Osteocyte (in vitro differentiated cells): ENCODE results near the gene CSN3. TPM values are rescaled to one million over a fixed set of nuclear protein-coding genes. Genes with fewer than 3 reads are reported as not detected.
"Not testable (repeated sequence)": the region's sequence is repeated elsewhere in the genome, so short reads cannot be mapped to it uniquely, and the experiment has no call there.

Experiments
- DNase-seq: peaks from one replicate; pipeline ENCODE4 v3.0.0; 2021; ENCODE audit warnings: mixed read lengths; ENCODE audit not compliant: unreplicated experiment; ENCODE audit errors: extremely low spot score
- H3K27ac Mint-ChIP-seq: one replicate; pipeline ENCODE4 v1.8.0; 2021; ENCODE audit warnings: mild to moderate bottlenecking, mixed read lengths; ENCODE audit not compliant: unreplicated experiment
- H3K27me3 Mint-ChIP-seq: one replicate; pipeline ENCODE4 v1.8.0; 2021; ENCODE audit warnings: mixed read lengths; ENCODE audit not compliant: unreplicated experiment
- H3K36me3 Mint-ChIP-seq: one replicate; pipeline ENCODE4 v1.8.0; 2021; ENCODE audit warnings: mixed read lengths; ENCODE audit not compliant: unreplicated experiment
- H3K4me1 Mint-ChIP-seq: one replicate; pipeline ENCODE4 v1.8.0; 2021; ENCODE audit warnings: mixed read lengths; ENCODE audit not compliant: unreplicated experiment
- H3K4me3 Mint-ChIP-seq: one replicate; pipeline ENCODE4 v1.8.0; 2021; ENCODE audit warnings: mild to moderate bottlenecking, moderate library complexity, mixed read lengths; ENCODE audit not compliant: unreplicated experiment
- H3K9me3 Mint-ChIP-seq: one replicate; pipeline ENCODE4 v1.8.0; 2021; ENCODE audit warnings: mixed read lengths; ENCODE audit not compliant: unreplicated experiment
- long read RNA-seq: library from polyadenylated mRNA; unstranded; transcript quantifications from one replicate; pipeline ENCODE4 v2.0.0, GENCODE V29; 2021
- total RNA-seq: library from RNA; stranded (reverse); gene quantifications from 2 replicates; pipeline ENCODE4 v1.2.1, GENCODE V29; 2021
- TF ChIP-seq, protein P1 (sequence below): fragments of 200-600 bp; sonication (generic); IDR thresholded peaks from 2 replicates; pipeline ENCODE4 v1.5.0; 2021; ENCODE audit warnings: antibody characterized with exemption, mild to moderate bottlenecking, moderate library complexity

CSN3 gene, protein sequence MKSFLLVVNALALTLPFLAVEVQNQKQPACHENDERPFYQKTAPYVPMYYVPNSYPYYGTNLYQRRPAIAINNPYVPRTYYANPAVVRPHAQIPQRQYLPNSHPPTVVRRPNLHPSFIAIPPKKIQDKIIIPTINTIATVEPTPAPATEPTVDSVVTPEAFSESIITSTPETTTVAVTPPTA
- not detected in 2 replicates for total RNA-seq
- long read RNA-seq = 0 reads

DNA sequence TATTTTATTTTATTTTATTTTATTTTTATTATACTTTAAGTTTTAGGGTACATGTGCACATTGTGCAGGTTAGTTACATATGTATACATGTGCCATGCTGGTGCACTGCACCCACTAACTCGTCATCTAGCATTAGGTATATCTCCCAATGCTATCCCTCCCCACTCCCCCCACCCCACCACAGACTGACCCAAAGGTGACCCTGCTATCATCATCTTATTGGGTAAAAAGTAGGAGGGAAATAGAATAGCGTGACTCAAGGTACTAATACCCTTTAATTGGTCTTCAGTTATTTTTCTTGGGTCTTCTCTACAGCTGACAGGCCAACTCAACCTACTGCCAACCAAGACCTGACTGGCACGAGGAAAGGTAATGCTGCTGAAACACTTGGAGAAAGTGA, at the start of gene CSN3:
CSN3 (plus strand) TSS at position 301 of the 400 bp plus-strand sequence. CDS start 2,223 bp downstream, outside the sequence.
- H3K36me3 Mint-ChIP-seq, H3K4me1 Mint-ChIP-seq, H3K27me3 Mint-ChIP-seq, H3K4me3 Mint-ChIP-seq, H3K9me3 Mint-ChIP-seq, DNase-seq, H3K27ac Mint-ChIP-seq: not testable (repeated sequence)

DNA sequence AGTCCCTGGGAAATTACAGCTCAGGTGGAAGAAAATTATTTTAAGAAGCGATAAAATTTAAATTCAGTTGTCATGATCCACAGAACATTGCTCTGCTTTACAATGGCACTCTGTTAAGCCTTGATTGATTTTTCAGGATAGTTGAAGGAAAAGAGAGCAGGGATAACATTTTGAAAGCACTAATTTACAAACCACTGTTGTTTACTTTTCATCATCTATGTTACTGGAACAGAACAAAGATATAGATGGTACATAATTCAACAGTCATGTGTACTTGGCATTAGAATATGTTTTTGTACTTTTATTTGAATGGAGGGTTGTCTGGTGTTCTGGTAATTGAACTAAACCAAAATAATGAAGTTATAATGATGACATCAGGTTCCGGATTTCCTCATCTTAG, 49.5 kb upstream of the CSN3 start:
- Mint-ChIP-seq H3K4me3 (no peak overlapping the region), H3K4me1 (no peaks in the 10 kb centered on the region), H3K27ac (no peak overlapping the region), H3K36me3 (no peaks in the 10 kb centered on the region), H3K27me3 (peaks cover 6% of the 10 kb centered on the region), H3K9me3 (no peaks in the 10 kb centered on the region)
- DNase-seq = no peak
- TF ChIP-seq, protein P1, sequence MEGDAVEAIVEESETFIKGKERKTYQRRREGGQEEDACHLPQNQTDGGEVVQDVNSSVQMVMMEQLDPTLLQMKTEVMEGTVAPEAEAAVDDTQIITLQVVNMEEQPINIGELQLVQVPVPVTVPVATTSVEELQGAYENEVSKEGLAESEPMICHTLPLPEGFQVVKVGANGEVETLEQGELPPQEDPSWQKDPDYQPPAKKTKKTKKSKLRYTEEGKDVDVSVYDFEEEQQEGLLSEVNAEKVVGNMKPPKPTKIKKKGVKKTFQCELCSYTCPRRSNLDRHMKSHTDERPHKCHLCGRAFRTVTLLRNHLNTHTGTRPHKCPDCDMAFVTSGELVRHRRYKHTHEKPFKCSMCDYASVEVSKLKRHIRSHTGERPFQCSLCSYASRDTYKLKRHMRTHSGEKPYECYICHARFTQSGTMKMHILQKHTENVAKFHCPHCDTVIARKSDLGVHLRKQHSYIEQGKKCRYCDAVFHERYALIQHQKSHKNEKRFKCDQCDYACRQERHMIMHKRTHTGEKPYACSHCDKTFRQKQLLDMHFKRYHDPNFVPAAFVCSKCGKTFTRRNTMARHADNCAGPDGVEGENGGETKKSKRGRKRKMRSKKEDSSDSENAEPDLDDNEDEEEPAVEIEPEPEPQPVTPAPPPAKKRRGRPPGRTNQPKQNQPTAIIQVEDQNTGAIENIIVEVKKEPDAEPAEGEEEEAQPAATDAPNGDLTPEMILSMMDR = no peak

DNA sequence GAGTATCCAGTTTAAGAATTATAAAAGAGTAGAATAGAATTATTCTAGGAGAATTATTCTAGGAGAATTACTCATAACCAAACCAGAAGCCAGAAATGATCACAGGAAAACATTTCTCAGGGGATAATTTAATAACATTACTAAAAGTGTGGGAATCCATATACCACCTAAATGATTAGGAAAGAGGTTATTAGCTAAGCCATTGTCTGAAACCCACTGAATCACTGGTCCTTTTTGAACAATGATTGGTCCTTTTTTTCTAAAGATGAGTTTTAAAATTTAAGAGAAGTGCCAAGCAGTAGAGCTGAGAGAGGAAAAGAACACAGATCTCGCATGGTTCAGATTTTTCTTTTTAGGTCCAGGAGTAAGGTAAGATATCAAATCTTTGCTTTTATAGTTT, 47.0 kb upstream of the CSN3 start, which contains the start of gene ODAM:
ODAM (plus strand) TSS at position 301 of the 400 bp plus-strand sequence. CDS start 819 bp downstream, outside the sequence.
- no peak for DNase-seq
- H3K27me3 Mint-ChIP-seq = peaks cover 5% of the 10 kb centered on the region
- no peak within 1 kb of the TSS for H3K4me3 Mint-ChIP-seq
- H3K36me3 Mint-ChIP-seq = no peaks in the 10 kb centered on the region
- TF ChIP-seq, protein P1 = no peak
- H3K4me1 Mint-ChIP-seq = no peaks in the 10 kb centered on the region
- H3K9me3 Mint-ChIP-seq = no peaks in the 10 kb centered on the region
- H3K27ac Mint-ChIP-seq = no peak within 1 kb of the TSS

DNA sequence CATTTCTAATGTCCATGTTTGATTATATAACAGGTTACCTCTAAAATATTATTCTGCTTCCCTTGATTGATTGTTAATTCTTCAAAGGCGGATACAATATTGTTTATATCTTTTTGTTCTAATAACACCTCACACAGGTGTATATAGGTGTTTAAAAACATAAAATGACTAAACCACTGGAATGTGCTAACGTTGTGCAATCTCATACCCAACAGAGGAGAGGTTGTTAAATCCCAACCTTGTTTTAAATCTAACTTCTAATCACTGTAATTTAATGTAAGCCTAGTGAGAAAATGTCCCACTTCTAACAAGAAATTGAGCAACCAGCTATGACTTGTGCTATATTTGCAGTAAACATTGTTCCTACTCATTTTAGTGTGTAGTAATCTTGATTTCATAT, 45.5 kb upstream of the CSN3 start:
- Mint-ChIP-seq H3K27ac (no peak overlapping the region), H3K4me1 (no peaks in the 10 kb centered on the region), H3K4me3 (no peak overlapping the region), H3K27me3 (no peaks in the 10 kb centered on the region), H3K9me3 (no peaks in the 10 kb centered on the region), H3K36me3 (no peaks in the 10 kb centered on the region)
- DNase-seq = no peak
- TF ChIP-seq, protein P1 = no peak

DNA sequence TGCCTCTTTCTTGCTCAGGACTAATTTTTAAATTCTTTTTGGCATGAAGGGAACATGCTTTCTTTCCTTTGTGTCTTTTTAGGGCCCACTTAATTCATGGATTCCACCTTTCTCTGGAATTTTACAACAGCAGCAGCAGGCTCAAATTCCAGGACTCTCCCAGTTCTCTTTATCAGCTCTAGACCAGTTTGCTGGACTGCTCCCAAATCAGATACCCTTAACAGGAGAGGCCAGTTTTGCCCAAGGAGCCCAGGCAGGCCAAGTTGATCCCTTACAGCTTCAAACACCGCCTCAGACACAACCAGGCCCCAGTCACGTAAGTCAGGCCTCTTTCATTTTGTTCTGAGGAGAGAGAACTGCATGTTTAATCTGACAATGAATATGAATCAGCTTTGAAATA, 44.6 kb upstream of the CSN3 start:
- Mint-ChIP-seq H3K4me1 (no peaks in the 10 kb centered on the region), H3K9me3 (no peaks in the 10 kb centered on the region), H3K36me3 (no peaks in the 10 kb centered on the region), H3K4me3 (no peak overlapping the region), H3K27ac (no peak overlapping the region), H3K27me3 (peaks cover 3% of the 10 kb centered on the region)
- DNase-seq = no peak
- TF ChIP-seq, protein P1 = no peak

DNA sequence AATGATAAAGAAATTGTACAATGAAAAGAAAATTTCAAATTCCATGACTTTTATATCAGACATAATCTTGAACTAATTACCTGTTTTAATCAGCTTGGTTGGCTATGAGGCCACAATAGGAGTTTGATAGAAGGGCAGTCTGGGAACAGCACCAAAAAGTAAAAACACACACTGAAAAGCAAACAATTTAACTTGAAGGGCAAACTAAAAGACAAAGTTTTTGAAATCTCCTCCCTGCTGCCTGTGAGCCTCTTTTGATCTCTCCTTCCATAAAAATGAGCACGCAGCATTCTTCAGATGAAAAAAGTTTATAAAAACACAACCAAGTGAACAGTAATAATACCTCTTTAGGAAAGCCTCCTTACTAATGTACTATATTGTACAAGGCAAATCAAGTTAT, 38.8 kb upstream of the CSN3 start:
- H3K9me3 Mint-ChIP-seq = no peaks in the 10 kb centered on the region
- H3K4me1 Mint-ChIP-seq = no peaks in the 10 kb centered on the region
- no peaks in the 10 kb centered on the region for H3K36me3 Mint-ChIP-seq

DNA sequence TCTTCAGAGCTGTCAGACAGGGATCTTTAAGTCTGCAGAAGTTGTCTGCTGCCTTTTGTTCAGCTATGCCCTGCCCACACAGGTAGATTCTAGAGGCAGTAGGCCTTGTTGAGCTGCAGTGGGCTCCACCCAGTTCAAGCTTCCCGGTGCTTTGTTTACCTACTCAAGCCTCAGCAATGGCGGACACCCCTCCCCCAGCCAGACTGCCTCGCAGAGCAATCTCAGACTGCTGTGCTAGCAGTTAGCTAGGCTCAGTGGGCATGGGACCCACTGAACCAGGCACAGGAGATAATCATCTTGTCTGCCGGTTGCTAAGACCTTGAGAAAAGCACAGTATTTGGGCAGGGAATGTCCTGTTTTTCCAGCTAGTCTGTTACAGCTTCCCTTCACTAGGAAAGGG, 29.6 kb upstream of the CSN3 start:
- not testable (repeated sequence) for H3K36me3 Mint-ChIP-seq, H3K4me3 Mint-ChIP-seq, H3K27me3 Mint-ChIP-seq, H3K4me1 Mint-ChIP-seq, H3K27ac Mint-ChIP-seq, DNase-seq, H3K9me3 Mint-ChIP-seq

More for the DNA sequence above, 38.8 kb upstream of the CSN3 start:
- DNase-seq = no peak
- Mint-ChIP-seq H3K27me3 (peaks cover 6% of the 10 kb centered on the region), H3K27ac (no peak overlapping the region), H3K4me3 (no peak overlapping the region)
- TF ChIP-seq, protein P1 = no peak

DNA sequence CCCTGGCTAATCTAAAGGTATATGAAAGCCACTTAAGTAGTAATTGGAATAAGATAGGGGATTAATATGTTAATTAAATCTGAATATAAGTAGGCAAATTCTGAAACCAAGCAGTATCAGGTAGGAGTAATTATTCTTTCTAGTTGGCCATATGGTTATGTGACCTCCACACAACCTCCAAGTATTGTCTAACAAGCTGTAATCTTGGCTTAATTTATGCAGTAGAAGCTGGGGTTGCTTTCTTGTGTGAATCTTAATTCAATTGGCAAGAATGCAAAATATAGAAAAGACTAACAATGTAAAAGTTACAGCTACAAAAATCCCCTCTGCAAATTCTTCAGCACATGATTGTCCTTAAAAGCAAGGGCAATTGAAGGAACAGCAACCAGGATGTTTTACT, 26.3 kb upstream of the CSN3 start:
- not testable (repeated sequence) for H3K36me3 Mint-ChIP-seq, DNase-seq, H3K4me3 Mint-ChIP-seq, H3K4me1 Mint-ChIP-seq, H3K27me3 Mint-ChIP-seq, H3K9me3 Mint-ChIP-seq, H3K27ac Mint-ChIP-seq
